LHCN-M2 (cell line): Measurements from ENCODE around the gene OSBPL9. TPM values are rescaled to one million over a fixed set of nuclear protein-coding genes. Genes with fewer than 3 reads are reported as not detected.
"Not testable (repeated sequence)": the region's sequence is repeated elsewhere in the genome, so short reads cannot be mapped to it uniquely, and the experiment has no call there.

ENCODE experiments used
- DNase-seq: peaks from one replicate; pipeline ENCODE4 v3.0.0-alpha.2; 2012; ENCODE audit warnings: low read depth
- total RNA-seq: library from RNA; depleted of rRNA; stranded (reverse); fragments of >200 nt; gene quantifications from 2 replicates; pipeline ENCODE4 v1.2.3, GENCODE V29; 2014

Gene OSBPL9
- total RNA-seq, 1 experiment from 2014 or later = 35.1 TPM

DNA sequence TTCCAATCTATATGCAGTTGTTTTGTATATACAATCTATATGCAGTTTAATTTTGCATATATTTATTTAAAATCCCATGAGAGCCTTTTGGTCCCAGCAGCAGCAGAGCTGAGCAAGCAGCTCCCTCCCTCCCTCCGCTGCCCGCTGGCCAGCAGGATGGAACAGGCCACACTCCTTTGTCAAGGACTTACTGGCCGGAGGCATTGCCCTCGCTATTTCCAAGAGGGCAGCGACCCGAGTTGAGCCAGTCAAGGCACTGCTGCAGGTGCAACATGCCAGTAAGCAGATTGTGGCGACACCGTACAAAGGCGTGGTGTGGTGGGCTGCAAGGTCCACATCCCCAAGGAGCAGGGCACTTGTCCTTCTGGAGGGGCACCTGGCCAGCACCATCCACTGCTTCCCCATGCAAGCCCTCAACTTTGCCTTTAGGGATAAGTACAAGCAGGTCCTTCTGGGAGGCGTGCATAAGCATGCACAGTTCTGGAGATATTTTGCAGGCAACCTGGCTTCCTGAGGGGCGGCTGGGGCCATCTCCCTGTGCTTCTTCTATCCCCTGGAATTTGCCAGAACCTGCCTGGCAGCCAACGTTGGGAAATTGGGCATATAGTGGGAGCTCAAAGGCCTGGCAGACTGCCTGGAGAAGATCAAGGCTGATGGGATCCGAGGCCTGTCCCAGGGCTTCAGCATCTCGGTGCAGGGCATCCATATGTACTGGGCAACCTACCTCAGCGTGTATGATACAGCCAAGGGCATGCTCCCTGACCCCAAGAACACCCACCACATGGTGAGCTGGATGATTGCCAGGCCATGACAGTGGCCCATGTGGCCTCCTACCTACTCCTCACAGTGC, 92.2 kb downstream of the OSBPL9 start:
- no peak for DNase-seq

DNA sequence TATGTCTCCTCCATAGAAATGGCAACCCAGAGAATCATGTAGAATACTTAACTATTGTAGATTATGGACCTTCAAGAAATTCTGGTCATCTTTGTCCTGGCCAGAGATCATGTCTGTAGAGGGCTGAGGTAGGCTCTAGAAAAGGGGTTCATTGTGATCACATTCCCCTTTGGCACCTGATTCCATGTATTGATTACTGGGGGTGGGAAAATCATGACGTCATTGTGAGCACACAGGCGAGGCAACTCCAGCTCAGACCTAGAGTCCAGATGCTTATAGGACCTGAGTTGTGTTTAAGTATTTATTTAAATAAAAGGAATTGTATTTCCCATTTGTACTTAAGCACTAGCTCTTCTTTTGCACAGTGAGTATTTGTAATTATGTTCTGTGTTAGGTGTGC, 93.1 kb downstream of the OSBPL9 start:
- DNase-seq = no peak

DNA sequence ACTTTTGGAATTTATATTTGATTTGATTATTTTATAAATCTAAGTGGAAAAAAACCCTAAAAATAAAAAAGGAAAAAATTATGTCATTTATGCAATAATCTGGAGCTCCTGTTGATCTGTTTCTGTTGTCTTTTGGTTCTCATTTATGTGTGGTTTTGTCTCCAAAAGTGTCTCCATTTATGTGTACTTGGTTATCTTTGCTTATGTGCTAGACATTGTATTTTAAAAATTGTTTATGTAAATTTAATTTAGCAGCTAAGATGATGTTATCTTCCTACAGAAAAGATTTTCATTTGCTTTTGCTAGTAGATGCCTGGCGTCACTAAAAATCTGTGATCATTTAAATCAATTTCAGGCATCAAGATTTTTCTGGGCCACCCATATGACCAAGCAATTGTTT, 95.7 kb downstream of the OSBPL9 start:
- DNase-seq = no peak

DNA sequence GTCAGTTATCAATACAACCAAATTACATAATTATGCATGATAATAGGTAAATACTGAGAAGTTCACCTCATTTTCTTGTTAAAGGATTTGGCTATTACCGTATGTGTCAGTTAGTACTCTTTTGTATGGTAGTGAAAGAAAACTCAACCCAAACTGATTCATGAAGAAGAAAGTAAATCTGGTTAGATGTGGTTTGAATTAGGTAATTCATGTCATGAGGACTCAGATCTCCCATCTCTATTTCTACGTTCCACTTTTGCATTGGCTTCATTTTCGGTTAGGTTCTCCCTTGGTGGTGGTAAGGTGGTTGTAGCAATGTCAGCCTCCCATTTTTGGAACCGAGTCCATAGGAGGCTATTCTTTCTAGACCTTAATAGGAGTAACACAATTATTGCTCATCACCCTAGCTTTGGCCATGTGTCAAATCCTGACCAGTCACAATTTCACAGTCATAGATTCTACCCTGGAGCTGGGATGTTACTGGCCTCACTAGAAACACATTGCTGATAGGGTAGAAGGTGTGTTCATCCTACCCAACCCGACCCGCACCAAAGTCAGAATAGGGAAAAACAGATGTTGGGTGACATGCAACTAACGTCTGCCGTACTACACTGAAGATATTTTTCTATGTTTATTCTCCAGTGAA, 97.6 kb downstream of the OSBPL9 start:
- no peak for DNase-seq

DNA sequence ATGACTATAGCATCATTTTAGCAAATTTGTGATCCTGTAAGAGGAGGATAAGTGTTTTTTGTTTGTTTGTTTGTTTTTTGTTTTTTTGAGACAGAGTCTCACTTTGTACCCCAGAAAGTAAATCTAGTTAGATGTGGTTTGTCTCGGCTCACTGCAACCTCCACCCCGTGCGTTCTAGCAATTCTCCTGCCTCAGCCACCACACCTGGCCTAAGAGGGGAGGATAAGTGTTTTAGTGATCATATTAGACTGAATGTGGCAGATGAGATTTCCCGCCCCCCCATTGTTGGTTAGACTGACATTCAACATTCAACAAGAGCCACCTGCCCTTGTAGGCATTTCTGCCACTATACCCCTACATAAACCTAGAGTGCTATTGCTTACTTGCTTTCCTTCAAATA, 98.5 kb downstream of the OSBPL9 start:
- DNase-seq = no peak

DNA sequence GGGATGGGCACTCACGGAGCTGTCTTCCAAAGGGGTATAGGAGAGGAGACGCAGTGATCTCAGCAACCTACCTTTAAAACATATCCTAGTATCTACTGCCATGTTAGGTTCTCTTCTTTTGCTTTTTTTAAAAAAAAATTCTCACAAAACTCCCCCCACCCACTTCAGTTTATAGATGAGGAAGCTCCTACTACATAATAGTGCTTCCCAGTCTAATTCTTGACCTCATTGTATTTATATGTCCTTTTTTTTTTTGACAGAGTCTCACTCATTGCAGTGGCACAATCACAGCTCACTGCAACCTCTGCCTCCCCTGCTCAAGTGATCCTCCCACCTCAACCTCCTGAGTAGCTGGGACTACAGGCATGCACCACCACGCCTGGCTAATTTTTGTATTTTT, 99.9 kb downstream of the OSBPL9 start:
- DNase-seq = no peak

DNA sequence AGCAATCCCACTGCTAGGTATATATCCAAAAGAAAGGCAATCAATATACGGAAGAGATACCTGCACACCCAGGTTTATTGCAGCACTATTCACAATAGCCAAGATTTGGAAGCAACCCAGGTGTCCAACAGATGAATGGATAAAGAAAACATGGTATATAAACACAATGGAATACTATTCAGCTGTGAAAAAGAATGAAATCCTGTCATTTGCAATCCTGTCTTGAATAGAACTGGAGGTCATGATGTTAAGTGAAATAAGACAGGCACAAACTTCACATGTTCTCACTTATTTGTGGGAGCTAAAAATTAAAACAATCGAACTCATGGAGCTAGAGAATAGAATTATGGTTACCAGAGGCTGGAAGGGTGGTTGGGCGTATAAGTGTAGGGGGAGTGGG, 101.0 kb downstream of the OSBPL9 start:
- DNase-seq = no peak

DNA sequence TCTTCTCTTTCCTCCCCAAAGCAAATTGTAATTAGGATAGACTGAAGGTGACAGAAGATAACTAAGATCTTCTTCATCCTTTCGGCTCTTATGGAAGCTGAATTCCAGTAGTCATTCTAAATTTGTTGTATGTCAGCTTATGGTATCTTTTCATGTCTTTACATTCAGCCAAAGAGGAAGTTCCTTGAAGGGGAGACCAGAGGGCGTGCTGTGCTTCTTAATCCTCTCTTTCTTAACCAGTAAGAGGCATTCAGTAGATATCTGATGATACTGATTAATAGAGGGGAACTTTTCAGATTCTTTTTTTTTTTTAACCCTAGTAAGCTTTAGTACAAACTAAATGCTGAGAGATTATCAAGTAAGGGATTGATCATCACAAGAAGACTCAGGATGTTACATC, 102.3 kb downstream of the OSBPL9 start:
- DNase-seq = no peak

DNA sequence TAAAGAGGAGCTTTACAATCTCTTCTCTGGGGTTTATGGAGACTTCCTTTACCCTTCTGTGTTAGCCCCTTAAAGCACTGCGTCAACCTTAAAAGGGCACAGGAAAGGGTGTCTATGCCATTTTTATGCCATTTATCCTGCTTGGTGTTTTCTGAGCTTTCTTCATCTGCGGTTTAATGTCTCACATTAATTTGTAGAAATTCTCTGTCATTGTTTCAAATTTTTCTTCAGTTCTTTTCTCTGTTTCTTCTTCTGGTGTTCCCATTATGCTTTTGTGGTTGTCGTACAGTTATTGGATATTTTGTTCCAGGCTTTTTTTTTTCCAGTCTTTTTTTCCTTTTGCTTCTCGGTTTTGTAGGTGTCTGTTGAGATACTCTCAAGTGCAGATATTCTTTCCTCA, 107.9 kb downstream of the OSBPL9 start:
- no peak for DNase-seq

DNA sequence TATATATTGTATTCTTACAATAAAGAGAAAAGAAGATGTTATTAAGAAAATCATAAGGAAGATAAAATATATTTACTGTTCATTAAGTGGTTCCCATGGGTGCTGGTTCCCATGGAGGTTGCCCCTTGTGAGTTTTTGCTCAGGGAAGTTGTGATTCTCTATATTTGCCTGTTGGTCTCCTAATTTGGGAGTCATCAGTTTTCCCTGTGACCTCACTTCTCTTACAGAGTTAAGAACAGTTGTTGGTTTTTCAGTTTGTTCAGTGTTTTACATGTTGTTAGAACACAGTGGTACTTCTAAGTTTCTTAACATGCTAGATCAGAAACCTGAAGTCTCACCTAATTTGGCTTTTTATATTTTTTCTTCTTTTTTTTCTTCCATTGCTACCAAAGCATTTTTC, 109.2 kb downstream of the OSBPL9 start:
- DNase-seq = peak; percentile 5

DNA sequence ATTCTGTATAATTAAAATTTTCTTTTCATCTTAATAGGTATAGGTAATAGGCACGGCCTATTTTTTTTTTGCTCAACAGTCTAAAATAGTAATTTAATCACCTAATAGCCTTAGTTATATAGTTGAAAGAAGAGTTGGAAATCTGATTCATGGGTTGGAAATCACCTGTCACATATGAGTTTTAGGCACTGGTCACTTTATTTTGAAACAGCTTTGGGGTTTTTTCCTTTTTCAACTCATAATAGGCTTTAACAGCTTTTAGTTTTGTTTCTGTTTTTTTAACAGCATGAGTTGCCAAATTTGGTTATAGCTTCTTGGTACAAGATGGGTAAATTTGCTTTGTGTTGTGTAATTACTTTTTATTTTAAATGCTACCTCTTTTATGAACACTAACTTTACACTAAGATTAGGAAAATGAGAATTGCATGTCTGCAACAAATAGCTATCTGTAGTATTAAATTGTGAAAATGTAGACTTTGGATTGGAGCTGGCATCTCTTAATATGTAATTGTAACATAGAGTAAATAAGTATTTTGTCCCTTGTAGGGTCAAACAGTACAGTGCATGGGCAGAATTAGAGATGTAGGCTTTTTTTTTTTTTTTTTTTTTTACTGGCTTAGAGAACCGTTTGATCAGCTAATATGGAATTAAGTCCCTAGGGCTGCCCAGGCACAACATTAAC, 109.8 kb downstream of the OSBPL9 start:
- no peak for DNase-seq

DNA sequence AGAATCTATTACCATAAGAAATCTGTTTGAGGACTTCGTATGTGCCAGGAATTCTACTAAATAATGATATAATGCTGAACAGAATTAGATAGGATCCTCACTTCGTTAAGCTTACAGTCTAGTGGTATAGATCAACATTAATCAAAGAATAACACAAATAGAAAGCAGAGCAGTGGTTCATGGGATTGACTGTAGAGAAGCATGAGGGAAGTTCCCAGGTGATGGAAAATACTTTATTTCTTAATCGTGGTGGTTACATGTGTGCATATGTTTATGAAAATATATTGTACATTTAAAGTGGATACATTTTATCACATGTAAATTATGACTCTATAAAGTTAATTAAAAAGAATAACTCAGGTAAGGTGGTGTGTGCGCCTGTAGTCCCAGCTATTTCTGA, 110.5 kb downstream of the OSBPL9 start:
- DNase-seq = no peak

DNA sequence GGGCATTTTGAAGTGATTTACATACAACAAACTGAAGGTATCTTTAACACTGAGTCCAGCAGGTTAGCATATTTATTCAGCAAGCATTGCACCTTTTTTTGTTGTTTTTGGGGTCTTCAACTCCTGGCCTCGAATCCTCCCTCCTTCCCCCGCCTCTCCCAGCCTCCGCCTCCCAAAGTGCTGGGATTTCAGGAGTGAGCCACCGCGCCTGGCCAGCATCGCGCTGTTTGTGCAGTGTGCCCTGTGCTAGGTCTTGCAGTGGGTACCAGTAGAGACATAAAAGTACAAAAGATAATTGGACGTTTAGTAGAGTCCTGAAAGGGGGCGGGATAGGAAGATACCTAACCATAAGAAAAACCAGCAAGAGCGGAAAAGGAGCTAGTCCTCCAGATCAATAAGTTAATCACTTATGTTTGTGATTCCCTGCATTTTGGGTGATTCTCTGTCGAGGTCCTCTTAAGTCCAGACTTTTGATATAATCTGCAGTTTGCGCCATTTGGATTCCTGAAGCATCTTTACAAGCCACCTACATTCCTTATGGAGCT, 111.8 kb downstream of the OSBPL9 start:
- no peak for DNase-seq

DNA sequence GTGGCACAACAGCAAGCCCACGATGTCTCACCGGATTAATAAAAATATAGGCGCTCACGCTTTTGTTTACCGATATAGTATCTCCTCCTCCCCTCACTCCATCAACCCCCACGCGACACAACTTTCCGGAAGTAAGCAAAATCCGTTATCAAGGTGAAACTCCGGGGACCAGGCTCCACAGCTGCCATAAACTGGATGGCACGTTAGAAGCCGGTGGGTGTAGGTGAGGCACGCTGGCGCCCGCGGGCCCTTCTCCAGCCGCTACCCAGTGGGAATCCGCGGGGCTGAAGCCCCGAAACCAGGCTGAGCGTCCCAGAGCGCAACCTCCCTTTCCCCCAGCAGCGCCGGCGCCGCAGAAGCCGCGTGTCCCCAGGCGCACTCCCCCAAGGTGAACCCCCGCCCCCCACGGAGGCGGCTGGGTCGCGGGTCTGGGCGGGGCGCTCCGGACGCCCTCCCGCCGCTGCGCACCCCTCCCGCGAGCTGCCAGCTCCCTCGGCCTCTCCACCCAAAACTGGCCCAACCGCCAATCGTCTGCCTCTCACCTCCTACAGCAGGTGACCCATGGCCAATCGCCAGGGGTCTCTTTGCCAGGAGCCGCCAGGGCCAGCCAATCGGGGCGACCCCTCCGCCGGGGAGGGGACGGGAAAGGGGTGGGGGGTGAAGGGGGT, 112.4 kb downstream of the OSBPL9 start:
- peak; percentile 66 for DNase-seq

DNA sequence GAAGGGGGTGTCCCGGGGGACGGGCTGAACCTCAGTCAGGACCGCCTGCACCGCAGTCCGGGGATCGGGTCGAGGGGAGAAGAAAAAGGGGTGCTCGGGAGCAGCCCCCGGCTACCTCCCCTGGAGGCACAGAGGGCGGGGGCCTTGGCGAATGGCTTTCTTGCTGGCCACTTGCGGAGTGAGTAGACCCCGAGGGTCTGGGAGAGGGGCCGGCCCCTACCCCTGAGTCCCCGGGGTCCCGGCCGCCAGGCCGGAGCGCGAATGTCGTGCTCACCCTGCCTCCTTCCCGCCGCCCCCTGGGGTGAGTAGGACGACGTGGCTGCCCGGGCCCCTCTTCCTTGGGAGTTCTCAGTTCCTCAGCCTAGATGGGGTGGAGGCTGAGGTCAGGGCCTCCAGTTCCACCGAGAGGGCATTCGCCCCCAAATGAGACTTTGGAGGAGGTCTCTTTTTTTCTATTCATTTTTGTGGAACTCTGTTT, 113.0 kb downstream of the OSBPL9 start:
- peak; percentile 2 for DNase-seq

DNA sequence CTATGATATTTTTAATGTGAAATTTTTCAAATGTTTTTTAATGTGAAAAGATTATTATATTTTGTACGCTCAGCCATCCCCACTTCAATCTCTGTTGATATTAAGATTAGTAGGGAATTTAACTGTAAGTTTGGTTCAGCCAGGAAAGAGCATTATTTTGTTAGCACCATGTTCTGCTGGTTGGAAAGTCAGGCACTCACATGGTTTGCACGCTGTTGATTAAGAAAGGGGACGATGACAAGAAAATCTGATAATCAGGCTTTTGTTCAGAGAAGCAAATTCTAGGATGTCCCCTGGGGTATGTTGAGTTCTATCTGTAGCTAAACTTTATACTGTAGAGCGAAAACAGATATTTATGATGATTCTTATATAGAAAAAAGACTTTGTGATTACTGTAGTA, 115.1 kb downstream of the OSBPL9 start:
- DNase-seq = no peak

DNA sequence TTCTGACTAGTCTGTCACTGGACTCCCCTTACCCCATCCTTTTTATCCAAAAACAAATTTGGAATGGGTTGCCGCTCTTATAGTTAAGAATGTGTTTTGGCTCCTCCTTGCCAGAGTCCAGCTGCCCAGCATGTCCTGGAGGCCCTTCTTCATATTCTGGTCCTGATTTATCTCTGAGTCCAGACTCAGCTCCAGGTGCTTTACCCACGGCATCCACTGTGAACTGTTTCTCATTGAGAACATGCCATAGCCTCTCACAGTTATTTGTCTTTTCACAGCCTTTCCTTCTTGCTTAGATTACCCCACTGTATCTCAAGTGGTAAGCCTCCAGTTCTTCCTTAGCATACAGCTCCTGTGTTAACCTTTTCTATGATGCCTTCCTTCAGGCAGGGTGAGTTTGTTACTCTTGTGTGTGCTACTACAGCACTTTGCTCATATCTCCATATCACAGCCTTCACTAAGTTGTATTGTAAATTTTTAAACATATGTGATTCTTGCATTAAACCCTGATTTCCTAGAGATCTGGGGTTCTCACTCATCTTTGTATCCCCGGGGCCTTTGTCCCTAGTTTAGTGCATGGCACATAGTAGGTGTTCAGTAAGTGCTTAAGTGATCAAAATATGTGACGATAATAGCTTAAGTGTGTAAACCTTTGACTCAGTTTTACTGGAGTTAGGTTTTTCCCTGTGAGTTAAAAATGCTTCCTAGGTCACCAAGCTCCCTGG, 116.0 kb downstream of the OSBPL9 start:
- no peak for DNase-seq

DNA sequence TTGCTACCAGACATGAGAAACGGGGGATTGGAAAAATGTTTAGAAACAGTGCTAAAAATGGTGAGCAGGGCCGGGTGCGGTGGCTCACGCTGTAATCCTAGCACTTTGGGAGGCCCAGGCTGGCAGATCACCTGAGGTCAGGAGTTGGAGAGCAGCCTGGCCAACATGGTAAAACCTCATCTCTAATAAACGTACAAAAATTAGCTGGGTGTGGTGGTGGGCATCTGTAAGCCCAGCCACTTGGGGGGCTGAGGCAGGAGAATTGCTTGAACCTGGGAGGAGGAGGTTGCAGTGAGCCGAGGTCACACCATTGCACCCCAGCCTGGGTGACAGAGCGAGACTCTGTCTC, 116.5 kb downstream of the OSBPL9 start:
- not testable (repeated sequence) for DNase-seq

DNA sequence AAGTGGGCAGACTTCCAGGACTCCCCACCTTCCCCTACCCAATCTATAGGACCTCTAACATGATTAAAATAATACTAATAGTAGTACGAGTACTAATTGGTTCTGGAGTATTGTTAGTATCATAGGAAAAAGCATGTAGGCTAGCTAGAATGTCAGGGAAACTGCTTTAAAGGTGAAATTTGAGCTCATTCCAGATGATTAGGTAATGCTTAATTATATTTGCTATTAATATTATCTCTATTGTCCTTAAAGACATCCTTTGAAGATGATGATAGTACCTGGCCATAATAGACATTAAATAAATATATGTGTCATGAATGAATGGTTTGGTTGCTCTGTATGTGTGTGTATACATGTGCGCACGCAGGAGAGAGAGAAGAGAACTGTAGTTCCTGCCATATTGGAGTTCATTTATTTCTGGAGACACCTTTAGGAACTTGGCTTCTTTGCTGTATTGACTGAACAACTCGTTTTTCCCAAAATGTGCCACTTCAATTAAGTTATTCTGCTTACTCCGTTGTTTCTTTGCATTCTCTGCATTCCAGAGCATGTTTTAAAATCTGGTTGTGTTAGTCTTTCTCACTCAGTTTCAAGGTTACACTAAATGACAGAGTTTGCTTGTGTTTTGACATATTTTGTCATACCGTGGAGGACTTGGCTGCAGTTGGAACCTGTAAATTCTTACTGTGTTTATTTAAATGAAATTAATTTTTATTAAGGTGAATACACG, 117.1 kb downstream of the OSBPL9 start:
- no peak for DNase-seq
